Cardiac muscle cell (in vitro differentiated cells and primary cell): ENCODE results near the gene RMDN3. TPM values are rescaled to one million over a fixed set of nuclear protein-coding genes. Genes with fewer than 3 reads are reported as not detected.
A peak's percentile ranks its signal among the peaks of the same experiment; 100 is the strongest.

ENCODE experiments used
- DNase-seq, 2 donors: peaks; one replicate each; pipeline versions ENCODE4 v3.0.0 to v3.0.0-alpha.2; 2010 to 2017; ENCODE audit warnings: low read depth in 1 of 2, low spot score in 1 of 2
- H3K27ac ChIP-seq: fragments of 200-600 bp; sonication (generic); 2 replicates; pipeline ENCODE4 v1.5.1; 2016
- H3K27me3 ChIP-seq: fragments of 200-600 bp; sonication (generic); 2 replicates; pipeline ENCODE4 v1.6.0; 2016; ENCODE audit warnings: control low read depth
- H3K36me3 ChIP-seq: fragments of 200-600 bp; sonication (generic); 2 replicates; pipeline ENCODE4 v1.5.1; 2016; ENCODE audit warnings: control low read depth
- H3K4me1 ChIP-seq: fragments of 200-600 bp; sonication (generic); 2 replicates; pipeline ENCODE4 v1.8.1; 2017; ENCODE audit warnings: low read depth, mild to moderate bottlenecking, mixed run types
- H3K4me3 ChIP-seq: fragments of 200-600 bp; sonication (generic); 2 replicates; pipeline ENCODE4 v1.5.1; 2016; ENCODE audit warnings: mild to moderate bottlenecking
- H3K9me3 ChIP-seq: fragments of 200-600 bp; sonication (generic); 2 replicates; pipeline ENCODE4 v1.5.1; 2017; ENCODE audit warnings: low read depth, mild to moderate bottlenecking, control low read depth
- CTCF ChIP-seq: IDR thresholded peaks from 2 replicates; pipeline ENCODE4 v1.5.1; 2012; ENCODE audit warnings: low read depth, mild to moderate bottlenecking, low read length
- polyA plus RNA-seq: library from polyadenylated mRNA; unstranded; fragments of >200 nt; fragmentation: Nextera tagmentation; extraction: Ambion mirVana; gene quantifications from 2 replicates; pipeline ENCODE4 v1.2.1, GENCODE V29; 2016
- total RNA-seq: library from RNA; depleted of rRNA; stranded (reverse); fragments of >200 nt; gene quantifications from 2 replicates; pipeline ENCODE4 v1.2.3, GENCODE V29; 2016

The RMDN3 gene
- total and polyA plus RNA-seq, 2 experiments from 2014 or later = 21.1 to 28.6 TPM

GRCh38 chr15:40697916-40698315, 57.1 kb downstream of the RMDN3 start:
- no peaks in the 10 kb centered on the region for H3K4me1 ChIP-seq
- H3K36me3 ChIP-seq = no peaks in the 10 kb centered on the region
- H3K9me3 ChIP-seq = no peaks in the 10 kb centered on the region
- no peak overlapping the region for H3K4me3 ChIP-seq
- no peaks in the 10 kb centered on the region for H3K27me3 ChIP-seq
- H3K27ac ChIP-seq = no peak overlapping the region
- TF ChIP-seq CTCF = no peak
- no peak for DNase-seq

- DNase-seq = no peak
- TF ChIP-seq CTCF = no peak
- H3K9me3 ChIP-seq = no peaks in the 10 kb centered on the region
- H3K4me3 ChIP-seq = peak overlapping the region; percentile 59
- H3K4me1 ChIP-seq = no peaks in the 10 kb centered on the region
- H3K27ac ChIP-seq = no peak overlapping the region
- no peaks in the 10 kb centered on the region for H3K27me3 ChIP-seq
- no peaks in the 10 kb centered on the region for H3K36me3 ChIP-seq
These were observed 58.8 kb downstream of the RMDN3 start for GRCh38 chr15:40696228-40696627.

- no peaks in the 10 kb centered on the region for H3K9me3 ChIP-seq
- H3K36me3 ChIP-seq = no peaks in the 10 kb centered on the region
- peak in 1 of 2 donors; percentile 38 for DNase-seq
- peak overlapping the region; percentile 93 for H3K27ac ChIP-seq
- peak overlapping the region; percentile 59 for H3K4me3 ChIP-seq
- H3K4me1 ChIP-seq = no peaks in the 10 kb centered on the region
- no peaks in the 10 kb centered on the region for H3K27me3 ChIP-seq
- TF ChIP-seq CTCF = no peak
These were observed 59.6 kb downstream of the RMDN3 start for GRCh38 chr15:40695469-40695890.

DNA sequence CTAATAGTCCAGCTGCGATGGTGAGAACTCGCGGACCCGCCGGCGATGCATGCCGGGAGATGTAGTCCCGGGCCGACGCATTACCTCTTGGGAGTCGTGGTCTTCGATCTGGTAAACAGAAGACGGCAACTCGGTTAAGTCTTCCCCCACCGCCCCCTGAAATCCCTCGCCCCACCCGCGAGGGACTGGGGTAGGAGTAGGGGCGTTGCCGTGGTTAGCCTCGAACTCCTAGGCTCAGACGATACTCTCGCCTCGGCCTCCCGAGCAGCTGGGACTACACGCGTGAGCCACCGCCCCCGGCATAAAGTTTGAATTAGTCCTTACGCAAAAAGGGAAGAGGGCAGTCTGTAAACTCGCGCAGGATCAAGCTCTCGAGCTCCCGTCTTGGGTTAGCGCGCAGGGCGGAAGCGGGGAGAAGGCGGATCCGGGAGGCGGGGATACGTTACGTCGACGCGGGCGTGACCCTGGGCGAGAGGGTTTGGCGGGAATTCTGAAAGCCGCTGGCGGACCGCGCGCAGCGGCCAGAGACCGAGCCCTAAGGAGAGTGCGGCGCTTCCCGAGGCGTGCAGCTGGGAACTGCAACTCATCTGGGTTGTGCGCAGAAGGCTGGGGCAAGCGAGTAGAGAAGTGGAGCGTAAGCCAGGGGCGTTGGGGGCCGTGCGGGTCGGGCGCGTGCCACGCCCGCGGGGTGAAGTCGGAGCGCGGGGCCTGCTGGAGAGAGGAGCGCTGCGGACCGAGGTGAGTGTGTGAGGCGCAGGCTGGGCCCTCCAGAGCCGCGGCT, 60.2 kb downstream of the RMDN3 start, which contains the start of gene RAD51:
Gene RAD51, plus strand, starts transcription at position 487 of the 781 bp plus-strand sequence. CDS start 3,585 bp downstream, outside the sequence.
- no peak for TF ChIP-seq CTCF
- H3K9me3 ChIP-seq = no peaks in the 10 kb centered on the region

DNA sequence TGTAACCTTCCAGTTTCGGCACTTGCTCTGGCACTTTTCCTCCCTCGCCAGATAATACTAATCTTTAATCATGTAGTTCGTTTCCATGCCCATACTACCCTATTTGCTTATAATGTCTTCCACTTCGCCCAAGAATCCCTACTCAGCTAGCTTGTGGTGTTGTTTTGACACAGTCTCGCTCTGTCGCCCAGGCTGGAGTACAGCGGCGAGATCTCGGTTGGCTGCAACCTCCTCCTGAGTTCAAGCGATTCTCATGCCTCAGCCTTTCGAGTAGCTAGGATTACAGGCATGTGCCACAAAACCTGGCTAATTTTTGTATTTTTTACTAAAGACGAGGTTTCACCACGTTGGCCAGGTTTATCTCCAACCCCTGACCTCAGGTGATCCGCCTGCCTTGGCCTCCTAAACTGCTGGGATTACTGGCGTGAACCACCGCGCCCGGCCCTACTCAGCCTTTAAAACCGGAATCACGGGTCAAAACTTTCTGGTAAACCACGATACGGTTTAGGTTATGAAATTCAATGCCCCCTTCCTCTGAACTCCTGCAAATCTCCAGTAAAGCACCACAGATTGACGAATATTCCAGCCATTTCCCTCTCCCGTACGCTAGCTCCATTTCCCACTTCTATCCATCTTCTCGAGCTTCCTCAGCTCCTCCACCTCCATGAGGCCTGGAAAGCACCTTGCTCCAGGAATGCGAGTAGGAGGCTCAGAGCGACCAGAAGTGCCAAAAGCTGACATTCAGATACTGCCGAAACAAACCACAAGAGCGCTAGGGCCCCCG, 61.0 kb downstream of the RMDN3 start:
- H3K27ac ChIP-seq = peak overlapping the region; percentile 93

More for the DNA sequence above, 60.2 kb downstream of the RMDN3 start, which contains the start of gene RAD51:
- DNase-seq = peak; percentile 96
- no peaks in the 10 kb centered on the region for H3K4me1 ChIP-seq
- peak within 1 kb of the TSS; percentile 59 for H3K4me3 ChIP-seq
- no peaks in the 10 kb centered on the region for H3K36me3 ChIP-seq
- no peaks in the 10 kb centered on the region for H3K27me3 ChIP-seq
- H3K27ac ChIP-seq = peak within 1 kb of the TSS; percentile 93

More for the DNA sequence above, 61.0 kb downstream of the RMDN3 start:
- TF ChIP-seq CTCF = no peak
- Histone ChIP-seq H3K36me3 (no peaks in the 10 kb centered on the region), H3K27me3 (no peaks in the 10 kb centered on the region), H3K4me1 (no peaks in the 10 kb centered on the region), H3K4me3 (peak overlapping the region; percentile 59), H3K9me3 (no peaks in the 10 kb centered on the region)
- peak in 1 of 2 donors; percentile 6 for DNase-seq
